ENCODE results near the gene REEP6. TPM values are rescaled to one million over a fixed set of nuclear protein-coding genes. Genes with fewer than 3 reads are reported as not detected.

REEP6 gene
- total and polyA plus RNA-seq, 11 donors: 1.9 to 6.0 (median 3.6) TPM

GRCh38 chr19:1483131-1483978 lies 7.6 kb upstream of the REEP6 start:
- Histone ChIP-seq H3K27ac (no peak overlapping the region), H3K4me1 (peaks cover 0 to 10% (median 9%) of the 10 kb centered on the region in 12 donors), H3K36me3 (no peaks in the 10 kb centered on the region), H3K4me3 (no peak overlapping the region), H3K9me3 (no peaks in the 10 kb centered on the region), H3K27me3 (no peaks in the 10 kb centered on the region)
- intact Hi-C loops (cut with DNase I): no loop called here
- DNase-seq: peak in 2 of 5 donors; percentile 16 to 61
- no peak for ATAC-seq
- TF ChIP-seq POLR2A (IDR thresholded peaks at IDR 0.05): no peak
- TF ChIP-seq, protein P1, sequence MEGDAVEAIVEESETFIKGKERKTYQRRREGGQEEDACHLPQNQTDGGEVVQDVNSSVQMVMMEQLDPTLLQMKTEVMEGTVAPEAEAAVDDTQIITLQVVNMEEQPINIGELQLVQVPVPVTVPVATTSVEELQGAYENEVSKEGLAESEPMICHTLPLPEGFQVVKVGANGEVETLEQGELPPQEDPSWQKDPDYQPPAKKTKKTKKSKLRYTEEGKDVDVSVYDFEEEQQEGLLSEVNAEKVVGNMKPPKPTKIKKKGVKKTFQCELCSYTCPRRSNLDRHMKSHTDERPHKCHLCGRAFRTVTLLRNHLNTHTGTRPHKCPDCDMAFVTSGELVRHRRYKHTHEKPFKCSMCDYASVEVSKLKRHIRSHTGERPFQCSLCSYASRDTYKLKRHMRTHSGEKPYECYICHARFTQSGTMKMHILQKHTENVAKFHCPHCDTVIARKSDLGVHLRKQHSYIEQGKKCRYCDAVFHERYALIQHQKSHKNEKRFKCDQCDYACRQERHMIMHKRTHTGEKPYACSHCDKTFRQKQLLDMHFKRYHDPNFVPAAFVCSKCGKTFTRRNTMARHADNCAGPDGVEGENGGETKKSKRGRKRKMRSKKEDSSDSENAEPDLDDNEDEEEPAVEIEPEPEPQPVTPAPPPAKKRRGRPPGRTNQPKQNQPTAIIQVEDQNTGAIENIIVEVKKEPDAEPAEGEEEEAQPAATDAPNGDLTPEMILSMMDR (IDR thresholded peaks at IDR 0.05): no peak
- 89 to 95% (median 90%) methylated on average over 33 to 77 of the region's 77 CpGs for WGBS, 4 donors

GRCh38 chr19:1483979-1484428 lies 7.0 kb upstream of the REEP6 start:
- Histone ChIP-seq H3K27me3 (no peaks in the 10 kb centered on the region), H3K36me3 (no peaks in the 10 kb centered on the region), H3K4me3 (no peak overlapping the region), H3K27ac (no peak overlapping the region), H3K9me3 (no peaks in the 10 kb centered on the region), H3K4me1 (peaks cover 0 to 6% (median 5%) of the 10 kb centered on the region in 12 donors)
- TF ChIP-seq, protein P1 (IDR thresholded peaks at IDR 0.05): no peak
- no peak for TF ChIP-seq POLR2A (IDR thresholded peaks at IDR 0.05)
- DNase-seq: peak in 1 of 5 donors; percentile 16
- ATAC-seq: no peak
- intact Hi-C loops (cut with DNase I): no loop called here
- WGBS, 4 donors: 88 to 92% (median 90%) methylated on average over 20 to 23 of the region's 23 CpGs

GRCh38 chr19:1486720-1487575 lies 4.0 kb upstream of the REEP6 start:
- 91 to 94% (median 93%) methylated on average over 45 to 56 of the region's 56 CpGs for WGBS, 4 donors
- TF ChIP-seq POLR2A (IDR thresholded peaks at IDR 0.05): no peak
- TF ChIP-seq, protein P1 (IDR thresholded peaks at IDR 0.05): no peak
- DNase-seq (peak in 1 of 5 donors; percentile 17), ATAC-seq (no peak)
- Histone ChIP-seq H3K9me3 (no peaks in the 10 kb centered on the region), H3K4me1 (peaks cover 3 to 20% (median 14%) of the 10 kb centered on the region in 12 donors), H3K36me3 (no peaks in the 10 kb centered on the region), H3K27me3 (peaks cover 0 to 6% (median 0%) of the 10 kb centered on the region in 9 donors), H3K27ac (no peak overlapping the region), H3K4me3 (no peak overlapping the region)
- intact Hi-C loops (cut with DNase I): no loop called here
